ENCODE measurements around the gene RBM7.
A peak's percentile ranks its signal among the peaks of the same experiment; 100 is the strongest.

Gene RBM7

GRCh38 chr11:114400216-114400914 is at the start of gene RBM7, which contains the start of gene C11orf71:
Gene RBM7 (plus strand): TSS chr11:114400666. CDS start chr11:114400672, 6 bp downstream.
Gene C11orf71 (minus strand): TSS chr11:114400511. CDS start chr11:114400331, 180 bp downstream.
- DNase-seq (ENCODE audit: low read depth in 1 of 2, low spot score in 1 of 2), result peak; percentile 95 to 96

GRCh38 chr11:114353443-114353842 is 47.0 kb upstream of the RBM7 start:
- DNase-seq (ENCODE audit: low read depth in 1 of 2, low spot score in 1 of 2), result no peak

GRCh38 chr11:114354076-114354475 is 46.4 kb upstream of the RBM7 start:
- no peak for DNase-seq (ENCODE audit: low read depth in 1 of 2, low spot score in 1 of 2)

- no peak for DNase-seq (ENCODE audit: low read depth in 1 of 2, low spot score in 1 of 2)
Observed at GRCh38 chr11:114358716-114359115, 41.8 kb upstream of the RBM7 start.

- no peak for DNase-seq (ENCODE audit: low read depth in 1 of 2, low spot score in 1 of 2)
Observed at GRCh38 chr11:114359342-114359741, 41.1 kb upstream of the RBM7 start.

- no peak for DNase-seq (ENCODE audit: low read depth in 1 of 2, low spot score in 1 of 2)
Observed at GRCh38 chr11:114362326-114362725, 38.1 kb upstream of the RBM7 start.

GRCh38 chr11:114362958-114363357 is 37.5 kb upstream of the RBM7 start:
- DNase-seq (ENCODE audit: low read depth in 1 of 2, low spot score in 1 of 2), result no peak

GRCh38 chr11:114366331-114367243 is 33.9 kb upstream of the RBM7 start:
- no peak for DNase-seq (ENCODE audit: low read depth in 1 of 2, low spot score in 1 of 2)

- DNase-seq (ENCODE audit: low read depth in 1 of 2, low spot score in 1 of 2), result no peak
Observed at GRCh38 chr11:114367244-114367957, 33.1 kb upstream of the RBM7 start.

GRCh38 chr11:114368918-114369680 is 31.4 kb upstream of the RBM7 start:
- DNase-seq (ENCODE audit: low read depth in 1 of 2, low spot score in 1 of 2), result no peak

- no peak for DNase-seq (ENCODE audit: low read depth in 1 of 2, low spot score in 1 of 2)
Observed at GRCh38 chr11:114375052-114375451, 25.4 kb upstream of the RBM7 start.

GRCh38 chr11:114377612-114378267 is 22.7 kb upstream of the RBM7 start:
- DNase-seq (ENCODE audit: low read depth in 1 of 2, low spot score in 1 of 2), result no peak

- DNase-seq (ENCODE audit: low read depth in 1 of 2, low spot score in 1 of 2), result no peak
Observed at GRCh38 chr11:114379394-114380069, 20.9 kb upstream of the RBM7 start.

- no peak for DNase-seq (ENCODE audit: low read depth in 1 of 2, low spot score in 1 of 2)
Observed at GRCh38 chr11:114382509-114382908, 18.0 kb upstream of the RBM7 start.

GRCh38 chr11:114384487-114384886 is 16.0 kb upstream of the RBM7 start:
- DNase-seq (ENCODE audit: low read depth in 1 of 2, low spot score in 1 of 2), result no peak

GRCh38 chr11:114386131-114386530 is 14.3 kb upstream of the RBM7 start:
- no peak for DNase-seq (ENCODE audit: low read depth in 1 of 2, low spot score in 1 of 2)

GRCh38 chr11:114386545-114386944 is 13.9 kb upstream of the RBM7 start:
- DNase-seq (ENCODE audit: low read depth in 1 of 2, low spot score in 1 of 2), result no peak

GRCh38 chr11:114392735-114393667 is 7.5 kb upstream of the RBM7 start:
- no peak for DNase-seq (ENCODE audit: low read depth in 1 of 2, low spot score in 1 of 2)

- no peak for DNase-seq (ENCODE audit: low read depth in 1 of 2, low spot score in 1 of 2)
Observed at GRCh38 chr11:114395736-114396135, 4.7 kb upstream of the RBM7 start.

All from stimulated activated CD4-positive, alpha-beta T cell treated with anti-CD3 and anti-CD28 coated beads, Interleukin-15, amount 100 ng/mL, for 1 hour (primary cell).